Stimulated activated CD4-positive, alpha-beta T cell treated with anti-CD3 and anti-CD28 coated beads, Interleukin-1b, Interleukin-23, amount 100 ng/mL, for 48 hours (primary cell): ENCODE data around the gene EVL.

Experiments
- DNase-seq: peaks from one replicate; pipeline ENCODE4 v3.0.0-alpha.2; 2020

EVL gene

DNA sequence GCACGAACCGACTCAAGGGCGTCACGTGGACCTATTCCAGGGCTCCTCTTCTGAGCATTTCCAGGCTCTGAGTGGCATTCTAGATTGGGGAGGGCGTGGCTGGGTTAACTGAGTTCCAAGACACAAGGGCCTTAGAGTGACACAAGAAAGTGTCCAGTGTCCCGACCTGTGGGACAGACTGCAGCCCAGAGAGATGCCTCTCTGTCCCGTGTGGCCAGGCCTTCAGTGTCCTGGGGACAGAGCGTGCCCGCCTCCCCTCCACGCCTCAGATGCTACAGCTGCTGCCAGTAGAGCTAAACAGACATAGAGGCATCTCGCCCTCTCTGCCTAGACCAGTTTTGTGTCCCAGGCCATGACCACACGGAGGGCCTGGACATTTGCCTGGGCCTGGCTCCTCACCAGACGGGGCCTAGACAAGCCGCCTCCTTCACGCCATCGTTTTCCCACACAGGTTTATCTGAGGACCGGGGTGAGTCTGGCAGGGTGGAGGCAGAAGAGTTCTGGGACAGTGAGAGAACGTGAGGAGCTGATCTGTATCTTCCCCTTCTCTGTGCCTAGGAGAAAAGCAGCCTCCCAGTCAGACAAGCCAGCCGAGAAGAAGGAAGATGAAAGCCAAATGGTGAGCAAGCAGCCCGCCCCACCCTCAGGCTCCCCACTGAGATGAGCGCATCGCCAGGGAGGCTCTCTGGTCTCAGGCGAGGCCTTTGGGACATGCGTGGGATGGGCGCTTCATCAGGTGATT, 67.1 kb downstream of the EVL start:
- no peak for DNase-seq

GRCh38 chr14:100132903-100133510, 67.8 kb downstream of the EVL start:
- DNase-seq = no peak

DNA sequence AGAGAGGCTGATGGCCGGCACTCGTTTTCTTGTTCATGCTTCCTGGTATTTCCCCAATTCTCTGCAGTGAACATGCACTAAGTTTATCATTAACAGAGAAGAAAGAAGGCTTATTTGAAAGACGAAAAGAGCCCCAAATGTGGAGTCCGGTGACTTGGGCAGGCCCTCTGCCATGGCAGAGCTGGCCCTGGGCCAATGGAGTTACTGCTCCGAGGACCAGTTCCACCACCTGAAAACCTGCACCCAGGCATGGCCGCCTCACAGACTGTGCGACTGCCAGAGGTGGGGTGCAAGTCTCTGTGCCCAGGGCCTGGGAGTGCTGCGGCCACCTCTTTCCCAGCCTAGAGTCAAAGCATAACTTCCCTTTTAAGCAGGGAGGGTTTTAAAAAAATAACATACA, 69.4 kb downstream of the EVL start:
- no peak for DNase-seq

GRCh38 chr14:100135073-100135472, 69.9 kb downstream of the EVL start:
- no peak for DNase-seq

GRCh38 chr14:100135784-100136183, 70.6 kb downstream of the EVL start:
- DNase-seq = no peak

GRCh38 chr14:100137173-100137572, 72.0 kb downstream of the EVL start:
- no peak for DNase-seq

- DNase-seq = no peak
Observed at GRCh38 chr14:100138082-100138787, 73.0 kb downstream of the EVL start.

DNA sequence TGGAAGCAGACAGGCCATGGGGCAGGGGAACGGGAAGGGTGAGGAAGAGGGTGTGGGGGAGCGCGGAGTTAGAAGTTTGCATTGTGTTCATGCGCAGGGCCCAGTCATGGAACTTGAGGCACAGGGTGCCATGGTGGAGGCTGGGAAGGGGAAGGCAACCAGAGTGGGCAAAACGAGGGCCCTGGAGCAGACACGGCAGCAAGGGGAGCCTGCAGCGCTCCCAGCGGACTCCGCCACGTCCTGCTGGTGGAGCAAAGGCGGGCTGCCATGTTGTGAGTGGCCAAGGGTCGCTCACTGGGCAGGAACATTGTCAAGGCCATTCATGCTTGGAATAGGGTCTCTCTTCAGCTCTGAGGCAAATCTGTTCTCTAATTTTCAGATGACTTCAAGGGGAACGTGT, 73.7 kb downstream of the EVL start:
- no peak for DNase-seq

GRCh38 chr14:100140452-100141078, 75.3 kb downstream of the EVL start:
- no peak for DNase-seq

DNA sequence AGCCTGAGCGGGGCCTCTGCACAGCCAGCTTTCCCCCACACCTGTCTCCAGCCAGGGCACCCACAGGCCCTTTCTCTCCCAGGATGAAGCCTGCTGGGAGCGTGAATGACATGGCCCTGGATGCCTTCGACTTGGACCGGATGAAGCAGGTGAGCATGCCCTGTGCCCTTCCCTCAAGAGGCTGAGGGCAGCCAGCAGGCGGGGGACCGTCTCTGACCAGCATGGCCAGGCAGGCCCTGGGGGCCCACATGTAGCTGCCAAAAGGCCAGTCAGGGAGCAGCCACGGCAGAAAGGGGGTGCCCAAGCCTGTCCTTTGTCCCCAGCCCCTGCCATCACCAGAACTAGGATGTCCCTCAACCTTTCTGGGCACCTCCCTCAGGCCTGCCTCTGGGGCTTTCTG, 75.9 kb downstream of the EVL start:
- no peak for DNase-seq

DNA sequence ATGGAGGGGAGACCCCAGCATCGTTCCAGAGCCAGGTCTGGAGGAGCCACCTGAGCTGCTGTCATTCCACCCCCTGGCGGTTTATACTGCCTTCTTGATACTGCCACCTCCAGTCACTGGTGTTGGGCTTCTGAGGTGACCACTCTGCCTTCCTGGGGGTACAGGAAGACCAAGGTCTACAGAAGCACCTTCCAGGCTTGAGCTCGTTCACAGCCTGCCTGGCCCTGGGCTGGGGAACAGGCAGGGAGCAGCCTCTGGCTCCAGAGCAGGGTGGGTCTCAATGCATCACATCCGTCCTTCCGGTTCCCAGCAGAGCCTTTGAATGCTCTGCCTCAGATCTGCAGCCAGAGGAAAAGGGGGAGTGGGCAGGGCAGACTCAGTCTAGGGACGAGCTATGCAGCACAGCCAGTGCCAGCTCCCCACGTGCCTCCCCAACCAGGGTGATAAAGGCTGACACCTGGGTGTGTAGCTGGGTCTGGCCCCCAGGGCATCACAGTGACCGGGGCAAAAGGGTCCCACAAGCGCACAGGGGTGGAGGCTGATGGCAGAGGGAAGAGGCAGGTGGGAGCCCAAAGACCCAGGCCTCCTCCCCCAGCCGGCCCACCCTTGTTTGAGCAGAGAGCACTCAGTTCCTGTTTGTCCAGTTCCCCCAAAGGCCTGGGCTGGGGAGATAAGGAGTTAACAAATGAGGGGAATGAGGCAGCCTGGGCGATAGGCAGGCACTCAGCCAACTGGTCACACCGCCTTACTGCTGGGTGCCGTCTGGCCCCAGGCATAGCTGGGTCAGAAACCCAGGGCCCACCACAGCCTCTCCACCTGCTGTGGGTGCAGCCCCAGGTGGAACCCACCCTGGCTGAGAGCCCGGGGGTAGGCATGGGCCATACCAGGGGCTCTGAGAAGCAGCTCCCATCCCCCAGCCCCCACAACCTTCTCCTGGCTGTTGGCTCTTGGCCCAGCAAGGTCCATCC, 77.1 kb downstream of the EVL start:
- DNase-seq = no peak

GRCh38 chr14:100143523-100143922, 78.3 kb downstream of the EVL start:
- DNase-seq = no peak

DNA sequence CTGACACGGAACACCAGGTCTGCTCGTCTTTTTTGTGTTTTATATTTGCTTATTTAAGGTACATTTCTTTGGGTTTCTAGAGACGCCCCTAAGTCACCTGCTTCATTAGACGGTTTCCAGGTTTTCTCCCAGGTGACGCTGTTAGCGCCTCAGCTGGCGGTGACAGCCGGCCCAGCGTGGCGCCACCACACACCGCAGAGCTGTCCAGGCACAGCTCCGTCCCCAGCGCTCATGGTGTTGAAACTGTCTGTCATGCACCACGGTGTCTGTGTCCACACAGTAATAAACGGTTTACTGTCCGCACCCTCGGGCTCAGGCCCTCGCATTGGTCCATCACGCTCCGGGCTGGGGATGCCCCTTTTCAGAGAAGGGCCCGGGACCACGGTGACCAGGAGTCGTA, 78.7 kb downstream of the EVL start:
- DNase-seq = no peak

GRCh38 chr14:100144645-100144995, 79.4 kb downstream of the EVL start:
- no peak for DNase-seq

DNA sequence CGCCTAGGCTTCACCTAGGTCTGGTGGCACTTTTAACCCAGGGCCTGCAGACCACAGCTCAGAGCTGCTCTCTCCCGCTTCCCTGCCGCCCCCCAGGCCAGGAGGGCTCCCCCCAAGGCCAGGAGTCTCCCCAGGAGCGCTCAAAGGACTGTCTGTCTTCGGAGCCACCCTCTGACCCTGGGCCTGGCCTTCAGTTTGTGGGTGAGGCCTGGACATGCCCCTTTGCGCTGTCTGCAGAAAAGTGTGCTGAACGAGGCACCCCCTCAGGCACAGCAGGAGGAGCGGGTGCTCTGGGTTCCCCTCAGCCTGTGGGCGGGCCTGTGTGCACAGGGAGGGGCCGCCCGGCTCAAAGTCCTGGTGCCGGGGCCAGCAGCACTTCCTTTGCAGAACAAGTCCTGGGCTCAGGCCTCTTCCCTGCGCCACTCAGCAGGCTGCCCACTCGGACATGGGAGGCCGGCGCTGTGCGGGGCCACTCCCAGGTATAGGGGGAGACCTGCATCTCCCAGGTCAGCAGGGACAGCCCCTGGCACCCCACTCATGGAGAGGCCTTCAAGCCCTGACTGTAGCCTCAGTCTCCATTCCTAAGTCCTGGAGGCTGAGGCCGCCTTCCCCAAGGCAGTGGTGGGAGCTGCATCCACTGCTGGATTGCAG, 79.9 kb downstream of the EVL start:
- DNase-seq = no peak

- no peak for DNase-seq
Observed at GRCh38 chr14:100145682-100146464, 80.7 kb downstream of the EVL start.

GRCh38 chr14:100146531-100147091, 81.4 kb downstream of the EVL start:
- no peak for DNase-seq

GRCh38 chr14:100147181-100147631, 82.0 kb downstream of the EVL start:
- peak; percentile 62 for DNase-seq

- no peak for DNase-seq
Observed at GRCh38 chr14:100147691-100148464, 82.7 kb downstream of the EVL start.
